ENCODE data around the gene MACROD2. TPM values are rescaled to one million over a fixed set of nuclear protein-coding genes. Genes with fewer than 3 reads are reported as not detected.

MACROD2 gene
- total RNA-seq, 2 donors from 2014 or later, result 0.95 to 4.2 TPM

- no peaks in the 10 kb centered on the region for H3K9me3 ChIP-seq
- no peaks in the 10 kb centered on the region for H3K36me3 ChIP-seq
- no peak overlapping the region for H3K27ac ChIP-seq
- ATAC-seq (ENCODE audit: insufficient number of reproducible peaks, low FRiP score, low read depth) (no peak), DNase-seq (ENCODE audit: low spot score) (no peak)
- H3K4me1 ChIP-seq (ENCODE audit: control insufficient read depth in 1 of 2, low read depth in 2 of 2), result peaks cover 0 to 20% of the 10 kb centered on the region in 2 donors
- no peaks in the 10 kb centered on the region for H3K27me3 ChIP-seq (replicated peaks; ENCODE audit: insufficient read depth)
- TF ChIP-seq CTCF (IDR thresholded peaks at IDR 0.05), result no peak
- no peak overlapping the region for H3K4me3 ChIP-seq
Observed at GRCh38 chr20:15637950-15638754, 1642.8 kb downstream of the MACROD2 start.

GRCh38 chr20:15638816-15639215, 1643.5 kb downstream of the MACROD2 start:
- H3K27ac ChIP-seq, result no peak overlapping the region
- ATAC-seq (ENCODE audit: insufficient number of reproducible peaks, low FRiP score, low read depth), result no peak
- no peaks in the 10 kb centered on the region for H3K9me3 ChIP-seq
- DNase-seq (ENCODE audit: low spot score), result no peak
- no peaks in the 10 kb centered on the region for H3K36me3 ChIP-seq
- H3K4me1 ChIP-seq (ENCODE audit: control insufficient read depth in 1 of 2, low read depth in 2 of 2), result peaks cover 0 to 20% of the 10 kb centered on the region in 2 donors
- H3K4me3 ChIP-seq, result no peak overlapping the region
- H3K27me3 ChIP-seq (replicated peaks; ENCODE audit: insufficient read depth), result no peaks in the 10 kb centered on the region
- TF ChIP-seq CTCF (IDR thresholded peaks at IDR 0.05), result no peak

- H3K4me3 ChIP-seq, result no peak overlapping the region
- no peak overlapping the region for H3K27ac ChIP-seq
- H3K4me1 ChIP-seq (ENCODE audit: control insufficient read depth in 1 of 2, low read depth in 2 of 2), result peaks cover 0 to 20% of the 10 kb centered on the region in 2 donors
- H3K27me3 ChIP-seq (replicated peaks; ENCODE audit: insufficient read depth), result no peaks in the 10 kb centered on the region
- DNase-seq (ENCODE audit: low spot score), result no peak
- no peak for ATAC-seq (ENCODE audit: insufficient number of reproducible peaks, low FRiP score, low read depth)
- TF ChIP-seq CTCF (IDR thresholded peaks at IDR 0.05), result no peak
- H3K36me3 ChIP-seq, result no peaks in the 10 kb centered on the region
- no peaks in the 10 kb centered on the region for H3K9me3 ChIP-seq
Observed at GRCh38 chr20:15639839-15640238, 1644.5 kb downstream of the MACROD2 start.

- Histone ChIP-seq H3K4me1 (ENCODE audit: control insufficient read depth in 1 of 2, low read depth in 2 of 2) (peaks cover 0 to 20% of the 10 kb centered on the region in 2 donors), H3K9me3 (no peaks in the 10 kb centered on the region), H3K27ac (no peak overlapping the region), H3K36me3 (no peaks in the 10 kb centered on the region), H3K27me3 (replicated peaks; ENCODE audit: insufficient read depth) (no peaks in the 10 kb centered on the region), H3K4me3 (no peak overlapping the region)
- TF ChIP-seq CTCF (IDR thresholded peaks at IDR 0.05), result no peak
- no peak for DNase-seq (ENCODE audit: low spot score)
- ATAC-seq (ENCODE audit: insufficient number of reproducible peaks, low FRiP score, low read depth), result no peak
Observed at GRCh38 chr20:15642109-15642508, 1646.8 kb downstream of the MACROD2 start.

GRCh38 chr20:15642676-15643075, 1647.4 kb downstream of the MACROD2 start:
- no peak for ATAC-seq (ENCODE audit: insufficient number of reproducible peaks, low FRiP score, low read depth)
- TF ChIP-seq CTCF (IDR thresholded peaks at IDR 0.05), result no peak
- no peaks in the 10 kb centered on the region for H3K9me3 ChIP-seq

More at GRCh38 chr20:15642676-15643075, 1647.4 kb downstream of the MACROD2 start:
- no peak for DNase-seq (ENCODE audit: low spot score)
- no peak overlapping the region for H3K27ac ChIP-seq
- H3K4me3 ChIP-seq, result no peak overlapping the region
- H3K4me1 ChIP-seq (ENCODE audit: control insufficient read depth in 1 of 2, low read depth in 2 of 2), result peaks cover 0 to 14% of the 10 kb centered on the region in 2 donors
- H3K27me3 ChIP-seq (replicated peaks; ENCODE audit: insufficient read depth), result no peaks in the 10 kb centered on the region
- H3K36me3 ChIP-seq, result no peaks in the 10 kb centered on the region
